OCI-LY1 (cell line): ENCODE measurements around the gene SLC41A2.

Experiments used
- H2AFZ ChIP-seq: fragments of 200-600 bp; sonication (generic), shearing (Covaris generic); 2 replicates; pipeline ENCODE4 v1.6.0; 2014; ENCODE audit warnings: antibody characterized with exemption, mild to moderate bottlenecking, low read length
- H3F3A ChIP-seq: fragments of 200-600 bp; sonication (generic), shearing (Covaris generic); 2 replicates; pipeline ENCODE4 v1.6.0; 2014; ENCODE audit warnings: mild to moderate bottlenecking, antibody characterized with exemption, low read length, moderate library complexity; ENCODE audit not compliant: insufficient read depth
- H3K27ac ChIP-seq: fragments of 200-600 bp; sonication (generic); 2 replicates; pipeline ENCODE4 v1.5.1; 2014; ENCODE audit warnings: low read length, mixed run types, mild to moderate bottlenecking, low read depth; ENCODE audit not compliant: poor library complexity, severe bottlenecking
- H3K27me3 ChIP-seq: fragments of 200-600 bp; sonication (generic); 2 replicates; pipeline ENCODE4 v1.6.0; 2014; ENCODE audit warnings: antibody characterized with exemption, mild to moderate bottlenecking, low read length, moderate library complexity; ENCODE audit not compliant: insufficient read depth
- H3K36me3 ChIP-seq: fragments of 200-600 bp; sonication (generic); 2 replicates; pipeline ENCODE4 v1.6.1; 2014; ENCODE audit warnings: mild to moderate bottlenecking, antibody characterized with exemption, low read length, moderate library complexity, mixed read lengths; ENCODE audit not compliant: insufficient read depth
- H3K4me1 ChIP-seq: fragments of 200-600 bp; sonication (generic); 2 replicates; pipeline ENCODE4 v1.5.1; 2014; ENCODE audit warnings: mild to moderate bottlenecking, low read length, moderate library complexity; ENCODE audit not compliant: insufficient read depth, severe bottlenecking
- H3K4me2 ChIP-seq: fragments of 200-600 bp; sonication (generic), shearing (Covaris generic); 2 replicates; pipeline ENCODE4 v1.6.1; 2014; ENCODE audit warnings: low read length
- H3K4me3 ChIP-seq: fragments of 200-600 bp; sonication (generic); 2 replicates; pipeline ENCODE4 v1.5.1; 2014; ENCODE audit warnings: low read length, low read depth, mild to moderate bottlenecking, mixed read lengths; ENCODE audit not compliant: poor library complexity, severe bottlenecking
- H3K79me2 ChIP-seq: fragments of 200-600 bp; shearing (Covaris generic); 2 replicates; pipeline ENCODE4 v1.6.1; 2016; ENCODE audit warnings: mixed run types, low read length, mixed read lengths; ENCODE audit not compliant: insufficient read depth
- H3K9ac ChIP-seq: fragments of 200-600 bp; sonication (generic), shearing (Covaris generic); 2 replicates; pipeline ENCODE4 v1.6.1; 2014; ENCODE audit warnings: mild to moderate bottlenecking, low read length, mixed read lengths
- H3K9me2 ChIP-seq: fragments of 200-600 bp; sonication (generic), shearing (Covaris generic); 2 replicates; pipeline ENCODE4 v1.6.1; 2014; ENCODE audit warnings: low read depth, mild to moderate bottlenecking, low read length, mixed read lengths
- H3K9me3 ChIP-seq: fragments of 200-600 bp; shearing (Covaris generic); 2 replicates; pipeline ENCODE4 v1.6.1; 2014; ENCODE audit warnings: low read length, mixed read lengths
- H4K20me1 ChIP-seq: fragments of 200-600 bp; sonication (generic), shearing (Covaris generic); 2 replicates; pipeline ENCODE4 v1.6.0; 2016; ENCODE audit warnings: mild to moderate bottlenecking, low read length; ENCODE audit not compliant: insufficient read depth
- EZH2 ChIP-seq: fragments of 200-600 bp; sonication (generic), shearing (Covaris generic); IDR thresholded peaks from 2 replicates; pipeline ENCODE4 v1.8.0; 2017; ENCODE audit warnings: borderline replicate concordance, mixed run types, mild to moderate bottlenecking, antibody characterized with exemption, low read length, moderate library complexity, mixed read lengths
- TF ChIP-seq, protein P1 (sequence below): fragments of 200-600 bp; sonication (generic), shearing (Covaris generic); IDR thresholded peaks from 2 replicates; pipeline ENCODE4 v1.5.1; 2017; ENCODE audit warnings: mild to moderate bottlenecking, antibody characterized with exemption, low read length, moderate library complexity, mixed read lengths

The SLC41A2 gene

DNA sequence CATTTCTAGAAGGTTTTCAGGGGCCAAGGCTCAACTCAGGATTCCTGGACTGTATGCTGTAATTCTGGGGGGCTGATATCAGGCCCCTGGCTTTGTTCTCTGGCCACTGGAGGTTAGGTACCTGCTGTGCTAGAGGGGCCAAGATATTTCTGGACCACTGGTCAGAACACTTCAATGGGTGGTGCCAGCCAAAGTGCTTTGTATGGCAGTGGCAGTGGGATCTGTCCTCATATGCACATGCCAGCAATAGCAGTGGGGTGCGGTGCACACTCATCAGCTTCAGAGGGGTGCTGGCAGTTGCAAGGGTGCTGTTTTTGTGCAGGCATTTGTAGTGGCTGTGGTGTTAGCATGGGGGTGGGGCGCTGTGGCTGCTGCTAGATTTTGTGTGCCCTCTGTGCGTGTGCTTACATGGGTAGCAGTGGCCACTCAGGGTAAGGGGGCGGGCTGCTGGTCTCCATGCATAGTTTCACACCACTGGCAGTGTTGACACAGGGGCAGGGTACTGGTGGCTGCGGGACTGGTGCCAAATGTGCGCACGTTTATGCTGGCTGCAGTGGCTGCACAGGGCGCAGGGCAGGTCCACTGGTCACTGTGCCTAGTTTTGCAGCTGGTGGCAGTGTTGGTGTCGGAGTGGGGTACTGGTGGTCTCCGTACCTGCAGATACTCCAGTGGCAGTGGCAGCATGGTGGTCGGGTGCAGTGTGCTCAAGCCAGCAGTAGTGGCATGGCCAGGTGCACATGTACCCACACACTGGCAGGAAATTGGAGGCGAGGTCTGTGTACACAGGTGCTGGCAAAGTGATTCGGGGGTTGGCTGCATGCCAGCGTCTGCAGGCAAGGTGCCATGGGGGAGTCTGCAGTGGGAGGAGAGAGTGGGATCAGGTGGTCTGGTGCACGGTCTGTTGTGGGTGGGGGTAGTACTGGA, 40.6 kb upstream of the SLC41A2 start:
- Histone ChIP-seq H4K20me1 (no peaks in the 10 kb centered on the region), H3K9me2 (no peaks in the 10 kb centered on the region), H3K9ac (no peak overlapping the region), H2AFZ (no peak overlapping the region), H3K79me2 (no peaks in the 10 kb centered on the region), H3K27me3 (no peaks in the 10 kb centered on the region), H3K4me2 (no peak overlapping the region), H3K4me3 (no peak overlapping the region), H3F3A (no peaks in the 10 kb centered on the region), H3K4me1 (peaks cover 9% of the 10 kb centered on the region), H3K27ac (peak overlapping the region; percentile 28), H3K36me3 (peaks cover 86% of the 10 kb centered on the region), H3K9me3 (no peaks in the 10 kb centered on the region)
- no peak for TF ChIP-seq EZH2
- TF ChIP-seq, protein P1, sequence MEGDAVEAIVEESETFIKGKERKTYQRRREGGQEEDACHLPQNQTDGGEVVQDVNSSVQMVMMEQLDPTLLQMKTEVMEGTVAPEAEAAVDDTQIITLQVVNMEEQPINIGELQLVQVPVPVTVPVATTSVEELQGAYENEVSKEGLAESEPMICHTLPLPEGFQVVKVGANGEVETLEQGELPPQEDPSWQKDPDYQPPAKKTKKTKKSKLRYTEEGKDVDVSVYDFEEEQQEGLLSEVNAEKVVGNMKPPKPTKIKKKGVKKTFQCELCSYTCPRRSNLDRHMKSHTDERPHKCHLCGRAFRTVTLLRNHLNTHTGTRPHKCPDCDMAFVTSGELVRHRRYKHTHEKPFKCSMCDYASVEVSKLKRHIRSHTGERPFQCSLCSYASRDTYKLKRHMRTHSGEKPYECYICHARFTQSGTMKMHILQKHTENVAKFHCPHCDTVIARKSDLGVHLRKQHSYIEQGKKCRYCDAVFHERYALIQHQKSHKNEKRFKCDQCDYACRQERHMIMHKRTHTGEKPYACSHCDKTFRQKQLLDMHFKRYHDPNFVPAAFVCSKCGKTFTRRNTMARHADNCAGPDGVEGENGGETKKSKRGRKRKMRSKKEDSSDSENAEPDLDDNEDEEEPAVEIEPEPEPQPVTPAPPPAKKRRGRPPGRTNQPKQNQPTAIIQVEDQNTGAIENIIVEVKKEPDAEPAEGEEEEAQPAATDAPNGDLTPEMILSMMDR: no peak

GRCh38 chr12:104997541-104997940, 39.5 kb upstream of the SLC41A2 start:
- H3K79me2 ChIP-seq: no peaks in the 10 kb centered on the region
- H3K36me3 ChIP-seq: peaks cover 86% of the 10 kb centered on the region
- no peak overlapping the region for H2AFZ ChIP-seq
- no peak overlapping the region for H3K27ac ChIP-seq
- H3K4me1 ChIP-seq: peaks cover 9% of the 10 kb centered on the region
- no peak overlapping the region for H3K9ac ChIP-seq
- no peaks in the 10 kb centered on the region for H3K9me2 ChIP-seq
- H3K9me3 ChIP-seq: no peaks in the 10 kb centered on the region
- TF ChIP-seq EZH2: no peak
- TF ChIP-seq, protein P1: no peak
- no peak overlapping the region for H3K4me3 ChIP-seq
- H3K4me2 ChIP-seq: no peak overlapping the region
- no peaks in the 10 kb centered on the region for H3F3A ChIP-seq
- H4K20me1 ChIP-seq: no peaks in the 10 kb centered on the region
- no peaks in the 10 kb centered on the region for H3K27me3 ChIP-seq

DNA sequence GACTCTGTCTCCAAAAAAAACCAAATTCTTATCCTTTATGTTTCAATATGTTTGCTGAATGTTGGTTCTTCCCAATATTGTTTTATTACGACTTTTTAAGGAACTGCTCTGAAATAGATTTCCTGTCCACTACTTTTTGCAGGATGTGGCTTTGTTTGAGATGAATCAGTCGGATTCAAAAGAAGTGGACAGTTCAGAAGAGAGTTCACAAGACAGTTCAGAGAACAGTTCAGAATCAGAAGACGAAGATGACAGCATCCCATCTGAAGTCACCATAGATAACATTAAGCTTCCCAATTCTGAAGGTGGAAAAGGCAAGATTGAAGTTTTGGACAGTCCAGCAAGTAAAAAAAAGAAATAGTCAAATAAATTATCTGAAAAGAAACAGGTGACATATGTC, 36.2 kb upstream of the SLC41A2 start:
- TF ChIP-seq, protein P1: no peak
- no peak for TF ChIP-seq EZH2
- Histone ChIP-seq H3K9me2 (no peaks in the 10 kb centered on the region), H3K9ac (no peak overlapping the region), H3K4me1 (peaks cover 9% of the 10 kb centered on the region), H3K27me3 (no peaks in the 10 kb centered on the region), H3K27ac (no peak overlapping the region), H3K4me3 (no peak overlapping the region), H3K4me2 (no peak overlapping the region), H3F3A (no peaks in the 10 kb centered on the region), H3K36me3 (peaks cover 80% of the 10 kb centered on the region), H3K79me2 (0 out of 2 replicates have a peak, but pooled peaks cover 4% of the 10 kb centered on the region), H4K20me1 (no peaks in the 10 kb centered on the region), H3K9me3 (no peaks in the 10 kb centered on the region), H2AFZ (no peak overlapping the region)
